Astrocyte (in vitro differentiated cells and primary cell): Measurements from ENCODE around the gene ELMO1.

ENCODE experiments used
- CTCF ChIP-seq: IDR thresholded peaks from 2 replicates; pipeline ENCODE4 v1.5.1; 2011; ENCODE audit warnings: low read depth, mild to moderate bottlenecking, inconsistent platforms, low read length, moderate library complexity; ENCODE audit not compliant: insufficient read depth
- EZH2 ChIP-seq: IDR thresholded peaks from 2 replicates; pipeline ENCODE4 v1.6.1; 2012; ENCODE audit warnings: mild to moderate bottlenecking, low read length, inconsistent platforms; ENCODE audit not compliant: insufficient read depth

DNA sequence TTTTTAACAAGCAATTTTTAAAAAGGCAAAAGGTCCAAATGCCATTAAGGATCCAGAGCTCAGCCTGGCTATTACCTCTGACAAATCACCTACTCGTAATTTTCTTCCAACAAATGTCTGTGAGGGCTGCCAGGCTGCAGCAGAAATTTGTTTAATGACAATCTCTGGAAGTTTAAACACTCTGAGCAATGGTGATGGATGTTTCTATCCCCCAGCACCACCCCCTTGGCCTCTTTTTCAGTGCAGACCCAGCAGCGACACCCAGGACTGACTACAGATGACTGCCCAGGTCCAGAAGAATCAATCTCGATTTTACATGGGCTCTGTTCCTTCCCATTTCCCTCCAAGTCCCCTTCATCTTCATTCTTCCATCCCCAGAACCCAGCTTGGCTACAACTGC lies 523.0 kb downstream of the ELMO1 start:
- TF ChIP-seq CTCF = no peak
- TF ChIP-seq EZH2 = no peak
